HG02610 (cell line): ENCODE results near the gene KCNJ1.

Source experiments
- ATAC-seq: cut with Tn5 transposase; IDR thresholded peaks from one replicate; pipeline ENCODE4 v1.9.1; 2021; ENCODE audit warnings: mild to moderate bottlenecking, moderate library complexity; ENCODE audit not compliant: unreplicated experiment

The KCNJ1 gene

GRCh38 chr11:128902515-128903066 lies 35.5 kb upstream of the KCNJ1 start:
- no peak for ATAC-seq

DNA sequence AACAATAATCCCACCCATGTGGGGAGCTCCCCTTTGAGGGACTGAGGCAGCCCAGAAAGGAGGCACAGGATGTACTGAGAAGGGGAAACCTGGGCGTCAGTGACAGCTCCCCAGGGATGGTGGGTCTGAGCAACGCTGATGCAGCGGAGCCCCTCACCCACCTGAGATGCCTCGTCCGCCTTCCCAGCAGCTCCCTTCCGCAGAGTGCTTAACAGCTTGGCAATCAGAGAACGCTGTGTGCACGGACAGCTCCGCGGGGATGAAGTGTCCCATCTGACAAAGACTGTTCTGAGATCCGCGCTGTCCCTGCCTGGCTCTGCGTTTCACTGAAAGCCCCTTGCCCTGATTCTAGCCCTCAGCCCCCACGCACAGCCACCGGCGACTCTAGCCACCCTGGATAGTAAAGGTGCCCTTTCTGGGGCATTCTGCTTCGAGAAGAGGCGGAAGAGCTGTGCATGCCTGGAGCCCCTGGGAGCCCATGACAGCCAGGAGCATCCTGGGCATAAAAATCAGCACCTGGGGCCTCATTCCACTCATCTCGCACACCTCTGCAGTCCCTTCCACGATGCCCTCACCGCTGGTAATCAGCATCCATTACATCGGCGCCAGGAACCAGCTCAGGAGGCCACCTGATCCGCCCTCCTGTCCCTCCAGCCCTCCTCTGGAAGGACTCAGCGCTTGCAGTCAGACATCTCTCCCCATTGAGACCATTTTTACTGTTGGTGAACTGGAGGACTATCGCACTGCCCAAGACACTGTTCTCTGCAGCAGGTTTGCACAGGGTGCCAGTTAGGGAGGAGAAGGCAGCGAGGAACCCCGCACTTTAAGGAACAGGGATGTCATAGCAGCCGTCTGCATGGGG lies 34.8 kb upstream of the KCNJ1 start:
- ATAC-seq = no peak

DNA sequence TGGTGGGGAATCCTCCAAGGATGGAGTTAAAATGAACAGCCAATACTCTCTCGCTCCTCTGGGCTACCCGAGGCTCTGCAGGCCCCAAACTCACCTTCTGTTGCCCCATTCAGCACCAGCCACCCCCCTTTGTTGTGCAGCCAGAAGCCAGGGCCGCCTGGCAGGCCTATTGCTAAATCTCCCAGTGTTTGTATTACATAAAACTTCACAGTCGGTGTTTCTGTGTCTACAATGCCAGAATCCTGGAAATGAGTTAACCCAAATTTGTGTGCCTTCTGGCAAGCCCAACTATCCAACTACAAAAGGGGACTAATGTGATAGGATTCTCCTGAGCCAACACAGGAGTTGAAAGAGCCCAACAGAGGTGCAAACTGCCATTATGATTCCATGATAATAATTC lies 33.4 kb upstream of the KCNJ1 start:
- no peak for ATAC-seq

DNA sequence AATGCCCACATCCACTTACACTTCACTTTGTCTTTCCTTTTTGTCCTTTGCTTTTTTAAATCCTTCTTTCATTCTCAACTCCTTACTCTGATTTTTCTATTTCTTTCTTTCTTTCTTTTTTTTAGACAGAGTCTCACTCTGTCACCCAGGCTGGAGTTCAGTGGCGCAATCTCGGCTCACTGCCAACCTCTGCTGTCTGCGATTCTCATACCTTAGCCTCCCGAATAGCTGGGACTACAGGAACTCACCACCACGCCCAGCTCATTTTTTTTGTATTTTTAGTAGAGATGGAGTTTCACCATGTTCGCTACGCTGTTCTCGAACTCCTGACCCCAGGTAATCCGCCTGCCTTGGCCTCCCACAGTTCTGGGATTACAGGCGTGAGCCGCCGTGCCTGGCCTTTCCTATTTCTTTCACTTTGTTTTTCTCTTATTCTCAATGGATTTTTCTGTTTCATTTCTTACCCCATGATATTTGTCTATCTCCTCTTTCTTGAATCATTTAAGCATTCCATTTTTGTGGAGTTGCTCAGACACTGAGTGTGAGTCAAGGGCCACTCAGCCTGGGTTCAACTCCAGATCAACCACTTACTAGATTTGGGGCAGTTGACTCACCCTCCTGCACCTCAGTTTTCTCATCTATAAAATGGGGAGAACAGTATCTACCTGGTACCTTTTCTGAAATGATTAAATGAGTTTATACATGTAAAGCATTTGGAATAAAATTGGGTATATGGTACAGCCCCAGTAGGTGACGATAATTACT lies 31.7 kb upstream of the KCNJ1 start:
- no peak for ATAC-seq

DNA sequence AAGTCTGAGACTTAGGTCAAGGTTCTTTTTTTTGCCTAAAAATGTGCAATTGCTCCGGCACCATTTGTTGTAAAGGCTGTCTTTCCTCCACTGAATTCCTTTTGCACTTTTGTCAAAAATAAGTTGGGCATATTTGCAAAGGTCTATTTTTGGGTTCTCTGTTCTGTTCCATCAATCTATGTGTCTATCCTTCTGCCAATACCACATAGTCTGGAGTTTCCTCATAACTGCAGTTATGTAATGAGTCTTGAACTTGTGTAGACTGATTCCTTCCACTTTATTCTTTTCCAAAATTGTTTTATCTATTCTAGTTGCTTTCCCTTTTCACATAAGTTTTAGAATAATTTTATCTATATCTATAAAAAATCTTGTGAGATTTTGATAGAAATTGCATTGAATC lies 30.7 kb upstream of the KCNJ1 start:
- ATAC-seq = no peak

DNA sequence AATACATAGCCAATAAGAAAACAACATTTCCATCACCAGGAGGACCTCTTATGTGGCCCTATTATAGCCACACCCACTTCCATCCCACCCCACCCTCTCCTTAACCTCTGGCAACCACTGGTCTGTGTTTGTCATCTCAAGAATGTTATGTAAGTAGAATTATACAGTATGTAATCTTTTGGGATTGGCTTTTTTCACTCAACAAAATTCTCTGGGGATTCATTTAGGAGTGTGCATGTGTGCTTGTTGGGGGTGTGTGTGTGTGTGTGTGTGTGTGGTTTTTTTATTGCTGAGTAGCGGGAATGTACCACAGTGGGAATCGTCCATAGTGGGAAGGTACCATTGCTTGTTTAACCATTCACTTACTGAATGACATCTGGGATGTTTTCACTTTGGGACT lies 29.3 kb upstream of the KCNJ1 start:
- no peak for ATAC-seq

- no peak for ATAC-seq
Measured at GRCh38 chr11:128895526-128895925, 28.4 kb upstream of the KCNJ1 start.

- ATAC-seq = no peak
Measured at GRCh38 chr11:128894685-128895084, 27.6 kb upstream of the KCNJ1 start.

- ATAC-seq = no peak
Measured at GRCh38 chr11:128894286-128894681, 27.2 kb upstream of the KCNJ1 start.

DNA sequence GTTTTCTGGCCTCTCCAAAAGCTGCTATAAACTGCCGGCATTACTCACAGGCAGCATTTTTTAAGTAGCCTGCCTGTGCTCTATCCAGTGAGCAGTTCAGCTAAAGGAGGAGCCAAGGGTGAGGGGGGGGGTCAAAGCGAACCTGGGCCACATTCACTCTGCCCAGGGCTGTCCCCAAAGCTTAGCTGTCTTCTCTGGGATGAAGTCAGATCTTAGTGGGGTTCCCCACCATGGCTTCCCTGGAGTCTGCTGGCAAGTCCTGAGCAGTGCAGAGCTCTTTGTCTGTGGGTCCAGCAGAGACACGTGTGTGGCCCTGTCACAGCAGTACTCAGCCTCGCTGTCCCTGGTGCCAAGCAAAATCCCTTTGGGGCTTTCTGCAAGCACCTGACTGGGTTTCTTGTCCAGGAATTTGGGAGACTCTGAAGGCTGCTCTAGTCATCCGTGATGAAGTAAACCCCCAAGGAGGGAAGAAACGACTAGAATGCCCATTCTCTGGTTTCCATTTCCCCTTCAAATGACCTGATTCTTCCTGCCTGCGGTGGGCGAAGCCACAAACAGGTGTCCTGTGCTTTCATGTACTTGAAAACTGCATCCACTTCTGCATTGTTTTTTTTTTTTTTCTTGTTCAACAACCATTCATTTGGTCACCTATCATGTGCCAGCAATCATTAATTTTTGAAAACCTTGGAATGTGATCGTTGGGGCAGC lies 26.6 kb upstream of the KCNJ1 start:
- ATAC-seq = peak; percentile 57

- no peak for ATAC-seq
Measured at GRCh38 chr11:128892866-128893565, 25.9 kb upstream of the KCNJ1 start.

DNA sequence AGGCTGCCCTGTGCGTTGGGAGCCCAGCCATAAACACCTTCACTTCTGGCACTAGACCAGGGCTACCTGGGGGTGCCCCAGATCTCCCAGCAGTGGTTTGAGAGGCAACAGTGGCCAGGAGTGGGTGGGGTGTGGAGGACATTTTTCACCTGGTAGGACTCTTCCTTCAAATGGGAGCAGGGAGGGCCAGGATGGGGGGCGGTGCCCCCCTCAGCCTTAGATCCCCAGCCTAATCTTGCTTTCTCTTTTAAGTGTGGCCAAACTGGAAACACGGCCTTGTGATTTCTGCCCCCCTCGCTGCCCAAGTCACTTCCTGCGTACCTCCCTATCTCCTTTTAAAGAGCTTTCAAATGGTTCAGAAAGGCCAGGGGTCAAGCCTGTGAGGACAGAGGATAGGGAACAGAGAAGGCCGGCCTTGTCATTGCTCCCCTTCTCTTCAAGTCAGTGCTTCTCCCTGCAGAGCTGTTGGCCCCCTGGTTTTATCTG lies 24.9 kb upstream of the KCNJ1 start:
- no peak for ATAC-seq

DNA sequence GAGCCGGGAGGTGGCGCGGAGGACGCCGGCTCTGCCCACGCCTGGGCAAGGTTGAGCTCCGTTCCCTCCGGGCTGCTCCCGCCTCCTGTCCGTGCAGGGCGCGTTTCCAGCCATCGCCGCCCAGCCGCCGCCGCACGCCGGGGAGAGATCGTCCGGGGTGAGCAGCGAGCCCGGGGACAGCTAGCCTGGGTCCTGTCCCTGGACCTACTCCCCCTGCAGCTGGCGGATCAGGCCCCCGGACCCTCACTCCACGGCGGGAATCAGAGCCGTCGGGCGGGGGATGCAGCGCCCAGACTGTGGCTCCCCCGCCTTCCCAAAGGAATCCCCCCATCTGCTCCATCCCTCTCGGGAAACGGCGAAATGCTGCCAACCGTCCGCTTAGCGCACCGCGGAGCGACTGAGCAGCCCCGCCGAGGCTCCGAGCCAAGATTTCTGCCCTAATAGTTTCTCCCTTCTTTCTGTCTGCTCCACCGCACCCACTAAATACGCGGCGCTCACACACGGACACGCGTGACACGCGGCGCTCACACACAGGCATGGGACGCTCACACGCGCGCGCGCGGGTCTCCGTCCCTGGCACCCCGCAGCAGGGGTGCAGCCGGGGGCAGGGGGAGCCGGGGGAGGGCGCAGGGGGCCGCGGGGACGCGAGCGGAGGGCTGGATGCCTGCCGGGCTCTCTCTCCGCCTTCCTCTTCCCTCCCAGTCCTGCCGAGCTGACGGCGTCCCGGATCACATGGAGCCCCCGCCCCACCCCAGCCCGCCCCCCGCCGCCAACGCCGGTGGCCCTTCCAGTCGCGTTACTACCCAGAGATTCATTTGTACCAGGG lies 23.7 kb upstream of the KCNJ1 start, which contains the start of gene KCNJ5:
Gene KCNJ5 (plus strand): TSS at position 814 of the 826 bp plus-strand sequence. CDS start 19,918 bp downstream, outside the sequence.
- no peak for ATAC-seq

DNA sequence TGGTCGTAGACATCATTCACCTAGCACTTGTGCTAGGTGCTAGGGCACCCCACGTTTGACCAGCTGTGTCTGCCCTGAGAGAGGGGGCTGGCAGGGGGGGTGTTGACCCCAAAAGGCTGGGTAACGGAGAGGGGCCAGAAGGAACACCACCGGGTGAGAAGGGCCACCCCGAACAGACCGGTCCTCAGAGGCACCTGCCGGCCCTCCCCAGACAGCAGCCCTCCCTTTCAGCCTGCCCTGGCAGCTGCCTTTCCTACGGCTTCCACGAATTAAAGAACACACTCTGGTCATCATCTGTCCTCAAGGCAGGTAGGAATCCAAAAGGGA lies 23.1 kb upstream of the KCNJ1 start:
- ATAC-seq = no peak

GRCh38 chr11:128889657-128890213 lies 22.6 kb upstream of the KCNJ1 start:
- no peak for ATAC-seq

GRCh38 chr11:128888034-128888985 lies 21.2 kb upstream of the KCNJ1 start:
- no peak for ATAC-seq

DNA sequence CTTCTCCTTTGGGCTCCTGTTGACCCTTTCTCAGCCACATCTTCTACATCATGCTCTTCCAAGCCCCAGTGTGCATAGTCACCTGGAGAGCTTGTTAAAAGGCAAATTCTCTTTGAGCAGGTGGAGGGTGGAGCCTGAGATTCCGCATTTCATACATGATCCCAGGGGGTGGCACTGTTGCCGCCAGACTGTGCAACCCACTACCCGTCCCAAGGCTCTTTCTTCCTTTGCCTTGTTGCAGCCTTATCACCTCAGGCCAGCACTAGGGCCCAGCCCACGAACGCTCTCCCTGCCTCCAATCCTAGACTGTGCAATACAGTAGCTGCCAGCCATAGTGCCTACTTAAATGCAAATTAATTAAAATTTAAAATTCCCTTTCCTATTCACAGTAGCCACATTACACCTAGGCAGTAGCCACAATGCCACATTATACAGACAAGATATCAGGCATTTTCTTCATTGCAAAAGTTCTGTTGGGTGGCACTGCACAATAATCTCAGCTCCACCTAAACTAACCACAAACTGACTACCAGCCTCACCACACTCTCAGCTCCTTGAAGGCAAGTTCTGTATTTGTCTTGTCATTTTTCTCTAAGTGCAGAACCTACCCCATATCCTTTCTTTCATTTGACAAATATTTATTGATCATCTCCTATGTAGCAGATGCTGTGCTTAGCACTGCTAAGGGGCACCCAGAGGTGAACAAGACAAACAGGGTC lies 19.5 kb upstream of the KCNJ1 start:
- no peak for ATAC-seq
